Peyer's patch (tissue), 4 donors: Measurements from ENCODE around the gene CCNQ.

ENCODE experiments used
- POLR2A ChIP-seq, 2 donors: fragments of 450-650 bp; IDR thresholded peaks; one replicate each; pipeline ENCODE4 v1.5.1; 2017; ENCODE audit warnings: antibody characterized with exemption in 2 of 2, mild to moderate bottlenecking in 2 of 2, moderate library complexity in 2 of 2
- TF ChIP-seq, protein P1 (sequence below), 6 experiments: fragments of 450-650 bp in 4 of 6; fragments of 200-600 bp in 2 of 6; sonication (generic) in 1 of 6; IDR thresholded peaks; one replicate each; pipeline ENCODE4 v1.5.1; 2017 to 2019; ENCODE audit warnings: antibody characterized with exemption in 6 of 6, mild to moderate bottlenecking in 3 of 6, moderate library complexity in 1 of 6

DNA sequence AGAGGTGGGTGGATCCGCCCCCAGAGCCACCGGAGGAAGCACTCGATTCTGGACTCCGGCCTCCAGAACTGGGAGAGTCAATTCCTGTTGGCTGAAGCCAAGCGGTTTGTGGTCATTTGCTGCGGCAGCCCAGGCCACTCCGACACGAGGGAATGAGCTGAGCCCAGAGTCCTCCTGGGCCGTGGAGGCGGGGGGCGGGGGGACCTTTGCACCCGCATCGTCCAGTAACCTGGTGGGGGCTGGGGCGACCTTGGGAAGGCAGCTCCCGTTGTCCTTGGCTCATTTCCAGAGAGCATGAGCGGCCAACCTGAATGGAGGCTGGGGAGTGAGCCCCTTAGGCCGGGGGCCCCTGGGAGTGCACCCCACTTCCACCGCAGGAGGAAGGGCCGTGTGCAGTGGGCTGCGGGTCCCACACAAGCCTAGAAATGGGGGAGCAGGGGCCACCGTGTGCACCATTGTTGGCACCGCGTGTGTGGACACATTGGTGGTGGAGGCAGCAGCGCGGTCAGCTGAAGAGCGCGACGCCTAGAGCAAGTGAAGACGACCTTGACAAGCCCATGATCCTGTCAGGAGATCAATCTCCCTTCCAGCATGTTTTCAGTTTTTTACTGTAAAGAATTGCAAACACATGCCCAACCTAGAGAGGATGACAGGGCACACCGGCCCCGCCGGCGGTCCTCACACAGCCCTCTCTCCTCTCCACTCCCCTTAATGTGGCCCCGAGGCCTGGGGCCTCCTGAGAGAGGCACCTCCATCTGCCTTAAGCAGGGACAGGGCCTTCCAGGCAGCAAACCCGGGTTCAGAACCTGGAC is 28.1 kb upstream of the CCNQ start:
- TF ChIP-seq, protein P1, sequence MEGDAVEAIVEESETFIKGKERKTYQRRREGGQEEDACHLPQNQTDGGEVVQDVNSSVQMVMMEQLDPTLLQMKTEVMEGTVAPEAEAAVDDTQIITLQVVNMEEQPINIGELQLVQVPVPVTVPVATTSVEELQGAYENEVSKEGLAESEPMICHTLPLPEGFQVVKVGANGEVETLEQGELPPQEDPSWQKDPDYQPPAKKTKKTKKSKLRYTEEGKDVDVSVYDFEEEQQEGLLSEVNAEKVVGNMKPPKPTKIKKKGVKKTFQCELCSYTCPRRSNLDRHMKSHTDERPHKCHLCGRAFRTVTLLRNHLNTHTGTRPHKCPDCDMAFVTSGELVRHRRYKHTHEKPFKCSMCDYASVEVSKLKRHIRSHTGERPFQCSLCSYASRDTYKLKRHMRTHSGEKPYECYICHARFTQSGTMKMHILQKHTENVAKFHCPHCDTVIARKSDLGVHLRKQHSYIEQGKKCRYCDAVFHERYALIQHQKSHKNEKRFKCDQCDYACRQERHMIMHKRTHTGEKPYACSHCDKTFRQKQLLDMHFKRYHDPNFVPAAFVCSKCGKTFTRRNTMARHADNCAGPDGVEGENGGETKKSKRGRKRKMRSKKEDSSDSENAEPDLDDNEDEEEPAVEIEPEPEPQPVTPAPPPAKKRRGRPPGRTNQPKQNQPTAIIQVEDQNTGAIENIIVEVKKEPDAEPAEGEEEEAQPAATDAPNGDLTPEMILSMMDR (IDR thresholded peaks at IDR 0.05): no peak
- no peak for TF ChIP-seq POLR2A (IDR thresholded peaks at IDR 0.05)
